Neural cell (in vitro differentiated cells): ENCODE data around the gene LY6G5B. TPM values are rescaled to one million over a fixed set of nuclear protein-coding genes. Genes with fewer than 3 reads are reported as not detected.
A peak's percentile ranks its signal among the peaks of the same experiment; 100 is the strongest.

Experiments used
- H2AFZ ChIP-seq: fragments of 200-600, 300-800 bp; sonication (generic), shearing (Covaris generic); 2 replicates; pipeline ENCODE4 v1.6.0; 2014; ENCODE audit warnings: low read depth, mild to moderate bottlenecking, antibody characterized with exemption, low read length, moderate library complexity
- H3F3A ChIP-seq: fragments of 200-600 bp; shearing (Covaris generic); 2 replicates; pipeline ENCODE4 v1.6.1; 2016; ENCODE audit warnings: mild to moderate bottlenecking, moderate library complexity, mixed read lengths, antibody characterized with exemption, low read length; ENCODE audit not compliant: insufficient read depth, poor library complexity, severe bottlenecking
- H3K27ac ChIP-seq: fragments of 200-600, 300-800 bp; sonication (generic), shearing (Covaris generic); 2 replicates; pipeline ENCODE4 v1.5.1; 2014; ENCODE audit warnings: mild to moderate bottlenecking, low read length, moderate library complexity
- H3K27me3 ChIP-seq: fragments of 300-800, 200-600 bp; sonication (generic), shearing (Covaris generic); 2 replicates; pipeline ENCODE4 v1.6.0; 2014; ENCODE audit warnings: mild to moderate bottlenecking, low read depth, low read length, moderate library complexity; ENCODE audit not compliant: insufficient read depth
- H3K36me3 ChIP-seq: fragments of 300-800, 200-600 bp; sonication (generic), shearing (Covaris generic); 2 replicates; pipeline ENCODE4 v1.5.1; 2014; ENCODE audit warnings: mild to moderate bottlenecking, antibody characterized with exemption, low read length, moderate library complexity; ENCODE audit not compliant: insufficient read depth
- H3K4me2 ChIP-seq: fragments of 300-800, 200-600 bp; sonication (generic), shearing (Covaris generic); 2 replicates; pipeline ENCODE4 v1.6.0; 2014; ENCODE audit warnings: mild to moderate bottlenecking, low read length
- H3K4me3 ChIP-seq: fragments of 300-800, 200-600 bp; sonication (generic), shearing (Covaris generic); 2 replicates; pipeline ENCODE4 v1.5.1; 2014; ENCODE audit warnings: mild to moderate bottlenecking, low read length, moderate library complexity
- H3K79me2 ChIP-seq: fragments of 200-600 bp; shearing (Covaris generic); replicated peaks from 2 replicates; pipeline ENCODE4 v1.6.0; 2014; ENCODE audit warnings: mild to moderate bottlenecking, low read length, moderate library complexity; ENCODE audit not compliant: insufficient read depth
- H3K9ac ChIP-seq: fragments of 300-800, 200-600 bp; sonication (generic), shearing (Covaris generic); 2 replicates; pipeline ENCODE4 v1.6.1; 2016; ENCODE audit warnings: mild to moderate bottlenecking, low read length, mixed read lengths
- H3K9me2 ChIP-seq: fragments of 200-600 bp; shearing (Covaris generic); 2 replicates; pipeline ENCODE4 v1.6.1; 2016; ENCODE audit warnings: mild to moderate bottlenecking, low read length, mixed read lengths; ENCODE audit not compliant: insufficient read depth
- H3K9me3 ChIP-seq: fragments of 200-600, 300-800 bp; sonication (generic), shearing (Covaris generic); 2 replicates; pipeline ENCODE4 v1.6.1; 2016; ENCODE audit warnings: mild to moderate bottlenecking, mixed run types, low read length, moderate library complexity, mixed read lengths
- H4K20me1 ChIP-seq: fragments of 200-600 bp; shearing (Covaris generic); 2 replicates; pipeline ENCODE4 v1.6.1; 2016; ENCODE audit warnings: mild to moderate bottlenecking, mixed run types; ENCODE audit not compliant: insufficient read depth
- EP300 ChIP-seq: fragments of 450-650 bp; conservative IDR thresholded peaks from 2 replicates; pipeline ENCODE4 v1.6.1; 2014; ENCODE audit warnings: antibody characterized with exemption, mild to moderate bottlenecking, moderate library complexity; ENCODE audit not compliant: poor library complexity, severe bottlenecking
- EZH2 ChIP-seq: fragments of 200-600, 300-800 bp; shearing (Covaris generic), sonication (generic); IDR thresholded peaks from 2 replicates; pipeline ENCODE4 v1.6.1; 2014; ENCODE audit warnings: antibody characterized with exemption, low read length, borderline replicate concordance, mild to moderate bottlenecking; ENCODE audit not compliant: insufficient read depth, poor library complexity, severe bottlenecking
- MXI1 ChIP-seq: fragments of 450-650 bp; conservative IDR thresholded peaks from 2 replicates; pipeline ENCODE4 v1.6.1; 2014; ENCODE audit warnings: antibody characterized with exemption, mild to moderate bottlenecking; ENCODE audit not compliant: poor library complexity, severe bottlenecking
- POLR2AphosphoS5 ChIP-seq: IDR thresholded peaks from 2 replicates; pipeline ENCODE4 v1.6.1; 2012
- RAD21 ChIP-seq: fragments of 450-650 bp; conservative IDR thresholded peaks from 2 replicates; pipeline ENCODE4 v1.6.1; 2014; ENCODE audit warnings: antibody characterized with exemption, mild to moderate bottlenecking, moderate library complexity
- SMC3 ChIP-seq: fragments of 450-650 bp; conservative IDR thresholded peaks from 2 replicates; pipeline ENCODE4 v1.6.1; 2014; ENCODE audit warnings: antibody characterized with exemption, mild to moderate bottlenecking, moderate library complexity; ENCODE audit not compliant: poor library complexity
- TAF1 ChIP-seq: IDR thresholded peaks from 2 replicates; pipeline ENCODE4 v1.6.1; 2012; ENCODE audit warnings: low read depth
- polyA plus RNA-seq: library from polyadenylated mRNA; depleted of rRNA; stranded (reverse); fragments of >200 nt; gene quantifications from 2 replicates; pipeline ENCODE4 v1.2.3, GENCODE V29; 2014
- TF ChIP-seq, protein P1 (sequence below): IDR thresholded peaks from 2 replicates; pipeline ENCODE4 v1.6.1; 2012; ENCODE audit warnings: borderline replicate concordance
- TF ChIP-seq, protein P2 (sequence below): fragments of 450-650 bp; IDR thresholded peaks from 2 replicates; pipeline ENCODE4 v1.5.1; 2014; ENCODE audit warnings: antibody characterized with exemption, mild to moderate bottlenecking, moderate library complexity; ENCODE audit not compliant: poor library complexity, severe bottlenecking

Gene LY6G5B
- polyA plus RNA-seq, 1 donor from 2014 or later: 4.0 TPM

DNA sequence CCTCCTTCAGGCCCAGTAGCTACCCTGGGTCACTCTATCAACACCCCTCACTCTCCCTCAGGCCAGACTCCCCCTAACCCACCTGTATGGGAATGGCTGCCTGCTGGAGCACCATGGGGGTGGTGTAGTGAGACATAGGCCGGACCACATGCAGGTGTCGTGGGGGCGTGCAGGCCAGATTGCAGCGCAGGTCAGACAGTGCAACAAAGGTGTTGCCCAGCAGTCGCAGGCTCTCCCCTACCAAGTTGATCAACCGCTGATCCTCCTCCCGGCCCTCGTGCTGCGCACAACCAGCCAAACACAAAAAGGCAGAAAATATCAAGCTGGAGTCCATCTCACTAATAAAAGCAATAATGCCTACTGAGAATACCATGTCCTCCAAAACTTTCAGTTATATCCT, 24.5 kb upstream of the LY6G5B start:
- no peaks in the 10 kb centered on the region for H3K36me3 ChIP-seq
- no peak for TF ChIP-seq TAF1
- TF ChIP-seq, protein P1, sequence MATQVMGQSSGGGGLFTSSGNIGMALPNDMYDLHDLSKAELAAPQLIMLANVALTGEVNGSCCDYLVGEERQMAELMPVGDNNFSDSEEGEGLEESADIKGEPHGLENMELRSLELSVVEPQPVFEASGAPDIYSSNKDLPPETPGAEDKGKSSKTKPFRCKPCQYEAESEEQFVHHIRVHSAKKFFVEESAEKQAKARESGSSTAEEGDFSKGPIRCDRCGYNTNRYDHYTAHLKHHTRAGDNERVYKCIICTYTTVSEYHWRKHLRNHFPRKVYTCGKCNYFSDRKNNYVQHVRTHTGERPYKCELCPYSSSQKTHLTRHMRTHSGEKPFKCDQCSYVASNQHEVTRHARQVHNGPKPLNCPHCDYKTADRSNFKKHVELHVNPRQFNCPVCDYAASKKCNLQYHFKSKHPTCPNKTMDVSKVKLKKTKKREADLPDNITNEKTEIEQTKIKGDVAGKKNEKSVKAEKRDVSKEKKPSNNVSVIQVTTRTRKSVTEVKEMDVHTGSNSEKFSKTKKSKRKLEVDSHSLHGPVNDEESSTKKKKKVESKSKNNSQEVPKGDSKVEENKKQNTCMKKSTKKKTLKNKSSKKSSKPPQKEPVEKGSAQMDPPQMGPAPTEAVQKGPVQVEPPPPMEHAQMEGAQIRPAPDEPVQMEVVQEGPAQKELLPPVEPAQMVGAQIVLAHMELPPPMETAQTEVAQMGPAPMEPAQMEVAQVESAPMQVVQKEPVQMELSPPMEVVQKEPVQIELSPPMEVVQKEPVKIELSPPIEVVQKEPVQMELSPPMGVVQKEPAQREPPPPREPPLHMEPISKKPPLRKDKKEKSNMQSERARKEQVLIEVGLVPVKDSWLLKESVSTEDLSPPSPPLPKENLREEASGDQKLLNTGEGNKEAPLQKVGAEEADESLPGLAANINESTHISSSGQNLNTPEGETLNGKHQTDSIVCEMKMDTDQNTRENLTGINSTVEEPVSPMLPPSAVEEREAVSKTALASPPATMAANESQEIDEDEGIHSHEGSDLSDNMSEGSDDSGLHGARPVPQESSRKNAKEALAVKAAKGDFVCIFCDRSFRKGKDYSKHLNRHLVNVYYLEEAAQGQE: no peak
- no peak for TF ChIP-seq EP300
- TF ChIP-seq SMC3: no peak
- no peak for TF ChIP-seq RAD21
- no peak for TF ChIP-seq MXI1
- no peak for TF ChIP-seq POLR2AphosphoS5
- TF ChIP-seq, protein P2, sequence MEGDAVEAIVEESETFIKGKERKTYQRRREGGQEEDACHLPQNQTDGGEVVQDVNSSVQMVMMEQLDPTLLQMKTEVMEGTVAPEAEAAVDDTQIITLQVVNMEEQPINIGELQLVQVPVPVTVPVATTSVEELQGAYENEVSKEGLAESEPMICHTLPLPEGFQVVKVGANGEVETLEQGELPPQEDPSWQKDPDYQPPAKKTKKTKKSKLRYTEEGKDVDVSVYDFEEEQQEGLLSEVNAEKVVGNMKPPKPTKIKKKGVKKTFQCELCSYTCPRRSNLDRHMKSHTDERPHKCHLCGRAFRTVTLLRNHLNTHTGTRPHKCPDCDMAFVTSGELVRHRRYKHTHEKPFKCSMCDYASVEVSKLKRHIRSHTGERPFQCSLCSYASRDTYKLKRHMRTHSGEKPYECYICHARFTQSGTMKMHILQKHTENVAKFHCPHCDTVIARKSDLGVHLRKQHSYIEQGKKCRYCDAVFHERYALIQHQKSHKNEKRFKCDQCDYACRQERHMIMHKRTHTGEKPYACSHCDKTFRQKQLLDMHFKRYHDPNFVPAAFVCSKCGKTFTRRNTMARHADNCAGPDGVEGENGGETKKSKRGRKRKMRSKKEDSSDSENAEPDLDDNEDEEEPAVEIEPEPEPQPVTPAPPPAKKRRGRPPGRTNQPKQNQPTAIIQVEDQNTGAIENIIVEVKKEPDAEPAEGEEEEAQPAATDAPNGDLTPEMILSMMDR: no peak
- no peak for TF ChIP-seq EZH2
- H3K4me2 ChIP-seq: no peak overlapping the region
- no peak overlapping the region for H3K4me3 ChIP-seq
- no peaks in the 10 kb centered on the region for H3K9me3 ChIP-seq
- H3K79me2 ChIP-seq: peaks cover 17% of the 10 kb centered on the region
- no peaks in the 10 kb centered on the region for H4K20me1 ChIP-seq
- H3K27me3 ChIP-seq: no peaks in the 10 kb centered on the region
- H3K9ac ChIP-seq: no peak overlapping the region
- H3F3A ChIP-seq: no peaks in the 10 kb centered on the region
- no peaks in the 10 kb centered on the region for H3K9me2 ChIP-seq
- no peak overlapping the region for H3K27ac ChIP-seq
- H2AFZ ChIP-seq: no peak overlapping the region

DNA sequence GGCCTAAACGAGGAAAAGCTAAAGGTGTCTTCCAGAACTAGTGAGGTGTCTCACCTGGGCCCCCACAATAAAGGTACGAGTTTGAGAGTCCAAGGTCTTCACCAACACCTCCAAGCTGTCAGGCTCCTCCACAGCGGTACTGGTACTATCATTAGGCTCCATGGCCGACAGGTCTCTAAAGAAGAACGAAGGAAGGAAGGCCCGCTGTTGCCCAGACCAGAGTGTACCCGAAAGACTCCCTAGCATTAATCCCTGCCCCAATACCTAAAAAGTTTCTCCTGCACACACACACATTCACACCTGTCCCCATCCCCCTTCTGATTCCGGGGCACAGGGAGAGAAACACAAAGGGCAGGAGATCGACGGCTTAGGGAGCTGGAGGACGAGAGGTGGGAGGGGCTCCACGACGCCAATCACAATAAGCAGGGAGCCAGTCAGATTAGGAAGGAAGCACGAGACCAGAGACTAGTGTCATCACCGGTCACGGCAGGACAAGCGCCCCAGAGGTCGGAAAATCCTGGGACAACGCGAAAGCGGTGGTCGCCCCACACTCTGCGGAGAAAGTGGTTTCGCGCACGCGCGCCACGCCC, 18.1 kb upstream of the LY6G5B start:
- H3K79me2 ChIP-seq: peaks cover 31% of the 10 kb centered on the region
- H3K27ac ChIP-seq: peak overlapping the region; percentile 98
- H3K9me3 ChIP-seq: no peaks in the 10 kb centered on the region
- peak overlapping the region; percentile 72 for H3K4me3 ChIP-seq
- H3F3A ChIP-seq: peaks cover 3% of the 10 kb centered on the region
- peak overlapping the region; percentile 99 for H3K4me2 ChIP-seq
- H3K36me3 ChIP-seq: no peaks in the 10 kb centered on the region
- H2AFZ ChIP-seq: peak overlapping the region; percentile 56
- TF ChIP-seq TAF1 (peak; percentile 65), EZH2 (no peak), POLR2AphosphoS5 (peak; percentile 67)
- TF ChIP-seq, protein P2: no peak
- TF ChIP-seq, protein P1: peak; percentile 62
- H3K9ac ChIP-seq: peak overlapping the region; percentile 90
- H3K27me3 ChIP-seq: no peaks in the 10 kb centered on the region
- H3K9me2 ChIP-seq: no peaks in the 10 kb centered on the region
- no peaks in the 10 kb centered on the region for H4K20me1 ChIP-seq
